ENCODE results near the gene NADSYN1.

GRCh38 chr11:71498091-71498490 lies 45.1 kb downstream of the NADSYN1 start:
- TF ChIP-seq ZNF335 (CRISPR knock-in tag; IDR thresholded peaks at IDR 0.05): no peak
- no peak for TF ChIP-seq RXRA (CRISPR knock-in tag; IDR thresholded peaks at IDR 0.05)
- TF ChIP-seq KLF16 (CRISPR knock-in tag; IDR thresholded peaks at IDR 0.05): no peak
